HEK293T (cell line): ENCODE results near the gene RAP1GAP.
"Not testable (repeated sequence)": the region's sequence is repeated elsewhere in the genome, so short reads cannot be mapped to it uniquely, and the experiment has no call there.

ENCODE experiments used
- CTCF ChIA-PET: fragments of 350-600 bp; formaldehyde crosslinking; extraction: SDS; loops from one replicate; lab custom pipeline; 2021; ENCODE audit warnings: antibody characterized with exemption, inconsistent platforms; lab: Yijun Ruan, JAX
- POLR2A ChIA-PET: fragments of 350-600 bp; formaldehyde crosslinking; extraction: SDS; loops from one replicate; lab custom pipeline; 2020; ENCODE audit warnings: antibody characterized with exemption, inconsistent platforms; lab: Yijun Ruan, JAX
- DNase-seq: peaks from one replicate; pipeline ENCODE4 v3.0.0; 2012; ENCODE audit warnings: mixed read lengths; ENCODE audit errors: extremely low spot score
- ARNT ChIP-seq: fragments of 450-650 bp; IDR thresholded peaks from 2 replicates; pipeline ENCODE4 v1.6.1; 2017; ENCODE audit warnings: mild to moderate bottlenecking
- BHLHE40 ChIP-seq: fragments of 450-650 bp; IDR thresholded peaks from 2 replicates; pipeline ENCODE4 v1.6.1; 2016; ENCODE audit warnings: mild to moderate bottlenecking, moderate library complexity, borderline replicate concordance
- CTBP1 ChIP-seq: fragments of 450-650 bp; IDR thresholded peaks from 2 replicates; pipeline ENCODE4 v1.6.1; 2016; ENCODE audit warnings: borderline replicate concordance
- ELF4 ChIP-seq: fragments of 450-650 bp; IDR thresholded peaks from 2 replicates; pipeline ENCODE4 v1.6.1; 2017; ENCODE audit warnings: antibody characterized with exemption
- FOXA1 ChIP-seq: fragments of 450-650 bp; IDR thresholded peaks from 2 replicates; pipeline ENCODE4 v1.6.1; 2016; ENCODE audit warnings: mild to moderate bottlenecking
- FOXK2 ChIP-seq: fragments of 450-650 bp; IDR thresholded peaks from 2 replicates; pipeline ENCODE4 v1.6.1; 2016; ENCODE audit warnings: mild to moderate bottlenecking
- FOXM1 ChIP-seq: fragments of 450-650 bp; IDR thresholded peaks from 2 replicates; pipeline ENCODE4 v1.6.1; 2017; ENCODE audit warnings: mild to moderate bottlenecking, borderline replicate concordance
- HDGF ChIP-seq: fragments of 450-650 bp; IDR thresholded peaks from 2 replicates; pipeline ENCODE4 v1.6.1; 2017; ENCODE audit warnings: antibody characterized with exemption, borderline replicate concordance
- L3MBTL2 ChIP-seq: fragments of 450-650 bp; conservative IDR thresholded peaks from 2 replicates; pipeline ENCODE4 v1.6.1; 2016; ENCODE audit warnings: mild to moderate bottlenecking
- LEF1 ChIP-seq: fragments of 450-650 bp; IDR thresholded peaks from 2 replicates; pipeline ENCODE4 v1.6.1; 2017; ENCODE audit warnings: mild to moderate bottlenecking, borderline replicate concordance
- NFRKB ChIP-seq: fragments of 450-650 bp; IDR thresholded peaks from 2 replicates; pipeline ENCODE4 v1.6.1; 2016; ENCODE audit warnings: mild to moderate bottlenecking, moderate library complexity
- SP1 ChIP-seq: fragments of 450-650 bp; IDR thresholded peaks from 2 replicates; pipeline ENCODE4 v1.6.1; 2017
- SUZ12 ChIP-seq: fragments of 450-650 bp; IDR thresholded peaks from 2 replicates; pipeline ENCODE4 v1.6.1; 2016; ENCODE audit warnings: mild to moderate bottlenecking
- TARDBP ChIP-seq: fragments of 450-650 bp; IDR thresholded peaks from 2 replicates; pipeline ENCODE4 v1.6.1; 2016
- ZNF384 ChIP-seq: fragments of 450-650 bp; IDR thresholded peaks from 2 replicates; pipeline ENCODE4 v1.6.1; 2016
- TF ChIP-seq, protein P1 (sequence below): fragments of 450-650 bp; IDR thresholded peaks from 2 replicates; pipeline ENCODE4 v1.6.1; 2016

The RAP1GAP gene

DNA sequence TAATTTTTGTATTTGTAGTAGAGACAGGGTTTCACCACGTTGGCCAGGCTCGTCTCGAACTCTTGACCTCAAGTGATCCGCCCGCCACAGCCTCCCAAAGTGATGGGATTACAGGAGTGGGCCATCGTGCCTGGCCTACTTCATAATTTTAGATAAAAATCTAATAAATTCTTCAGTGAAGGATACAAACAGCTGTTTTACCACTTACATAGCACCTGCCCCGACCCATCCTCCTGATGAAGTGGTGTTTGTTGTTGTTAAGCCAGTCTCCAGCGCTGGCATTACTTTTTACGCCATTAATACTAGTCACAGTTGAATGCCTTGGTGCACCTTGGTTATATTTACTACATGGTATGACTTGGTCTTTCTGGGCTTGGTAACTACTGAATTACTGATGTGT lies 12.3 kb upstream of the RAP1GAP start:
- TF ChIP-seq ARNT (no peak), LEF1 (no peak), CTBP1 (no peak), BHLHE40 (no peak), NFRKB (no peak), TARDBP (no peak), ELF4 (no peak), FOXK2 (no peak), HDGF (no peak), SP1 (no peak), SUZ12 (no peak), FOXA1 (no peak), L3MBTL2 (no peak), FOXM1 (no peak), ZNF384 (no peak)
- TF ChIP-seq, protein P1, sequence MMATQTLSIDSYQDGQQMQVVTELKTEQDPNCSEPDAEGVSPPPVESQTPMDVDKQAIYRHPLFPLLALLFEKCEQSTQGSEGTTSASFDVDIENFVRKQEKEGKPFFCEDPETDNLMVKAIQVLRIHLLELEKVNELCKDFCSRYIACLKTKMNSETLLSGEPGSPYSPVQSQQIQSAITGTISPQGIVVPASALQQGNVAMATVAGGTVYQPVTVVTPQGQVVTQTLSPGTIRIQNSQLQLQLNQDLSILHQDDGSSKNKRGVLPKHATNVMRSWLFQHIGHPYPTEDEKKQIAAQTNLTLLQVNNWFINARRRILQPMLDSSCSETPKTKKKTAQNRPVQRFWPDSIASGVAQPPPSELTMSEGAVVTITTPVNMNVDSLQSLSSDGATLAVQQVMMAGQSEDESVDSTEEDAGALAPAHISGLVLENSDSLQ = no peak
- ChIA-PET CTCF (no interaction called here), POLR2A (no interaction called here)
- no peak for DNase-seq

DNA sequence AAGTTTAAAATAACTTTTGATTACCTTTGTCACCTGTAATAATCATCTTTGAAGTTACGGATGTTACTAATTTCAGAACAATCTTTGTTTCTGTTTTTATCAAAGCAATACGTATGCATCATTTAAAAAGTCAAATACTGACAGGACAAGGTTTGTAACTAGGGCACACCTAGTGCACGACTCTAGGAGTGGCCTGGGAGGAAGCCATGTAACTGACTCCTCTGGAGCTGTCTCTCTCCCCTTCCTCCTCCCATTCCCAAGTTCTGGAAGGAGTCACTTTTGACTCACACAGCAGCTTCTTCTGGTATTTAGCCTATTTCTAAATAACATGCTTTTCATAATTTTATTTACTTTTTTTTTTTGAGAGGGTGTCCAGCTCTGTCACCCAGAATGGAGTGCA lies 11.8 kb upstream of the RAP1GAP start:
- DNase-seq = no peak
- POLR2A ChIA-PET = no interaction called here
- TF ChIP-seq LEF1 (no peak), FOXK2 (no peak), SUZ12 (no peak), NFRKB (no peak), ARNT (no peak), SP1 (no peak), HDGF (no peak), FOXM1 (no peak)
- TF ChIP-seq, protein P1 = no peak
- CTCF ChIA-PET = no interaction called here

DNA sequence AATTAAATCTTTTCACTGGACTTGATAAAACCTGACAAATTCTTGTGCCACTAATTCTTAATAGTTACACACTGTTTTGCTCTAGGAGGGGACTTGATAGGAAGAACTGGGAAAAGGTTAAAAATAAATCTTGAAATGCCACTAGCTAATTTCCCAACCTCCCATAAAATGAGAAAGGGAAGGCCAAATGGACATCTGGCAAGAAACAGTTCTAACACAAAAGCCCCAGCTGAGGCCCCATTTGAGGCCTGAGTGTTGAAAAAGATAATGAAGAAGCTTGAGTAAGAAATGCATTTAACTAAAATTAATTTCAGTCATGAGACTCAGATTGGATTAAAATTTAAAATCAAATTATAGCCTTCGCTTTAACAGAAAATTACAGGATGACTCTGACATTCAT lies 11.2 kb upstream of the RAP1GAP start:
- TF ChIP-seq ARNT = no peak
- TF ChIP-seq CTBP1 = no peak
- no peak for TF ChIP-seq ELF4
- no peak for TF ChIP-seq LEF1
- no peak for TF ChIP-seq ZNF384
- TF ChIP-seq FOXA1 = no peak
- TF ChIP-seq NFRKB = no peak
- TF ChIP-seq FOXK2 = no peak
- TF ChIP-seq L3MBTL2 = no peak
- no peak for TF ChIP-seq HDGF
- TF ChIP-seq, protein P1 = no peak
- POLR2A ChIA-PET = no interaction called here
- DNase-seq = no peak
- CTCF ChIA-PET = no interaction called here

DNA sequence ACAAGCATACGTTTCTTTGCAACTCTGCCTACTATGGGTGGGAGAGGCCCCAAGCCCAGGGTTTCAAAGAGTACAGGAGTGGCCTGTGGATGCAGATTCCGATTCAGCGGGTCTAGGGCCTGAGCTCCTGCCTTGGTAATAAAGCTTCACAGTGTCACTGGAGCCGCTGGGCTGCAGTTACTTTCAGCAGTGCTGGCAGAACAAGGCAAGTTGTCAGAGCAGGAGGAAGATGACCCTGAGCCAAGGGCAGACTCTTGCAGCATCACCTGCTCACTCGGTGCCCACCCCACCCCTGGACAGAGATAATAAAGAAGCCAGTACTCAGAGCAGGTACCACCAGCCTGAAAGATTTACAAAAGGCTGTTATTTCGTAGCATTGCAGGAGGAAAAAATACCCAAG lies 8.0 kb upstream of the RAP1GAP start:
- TF ChIP-seq SP1 (no peak), FOXM1 (no peak), FOXA1 (no peak), ZNF384 (no peak), CTBP1 (no peak), L3MBTL2 (no peak), ARNT (no peak), ELF4 (no peak), TARDBP (no peak)
- TF ChIP-seq, protein P1 = no peak
- DNase-seq = no peak
- CTCF ChIA-PET = interaction anchor here (1.0 kb wide), 1 partner anchor 263 kb away, joined by 3 read pairs; no protein-coding TSS in a partner anchor
- POLR2A ChIA-PET = no interaction called here

DNA sequence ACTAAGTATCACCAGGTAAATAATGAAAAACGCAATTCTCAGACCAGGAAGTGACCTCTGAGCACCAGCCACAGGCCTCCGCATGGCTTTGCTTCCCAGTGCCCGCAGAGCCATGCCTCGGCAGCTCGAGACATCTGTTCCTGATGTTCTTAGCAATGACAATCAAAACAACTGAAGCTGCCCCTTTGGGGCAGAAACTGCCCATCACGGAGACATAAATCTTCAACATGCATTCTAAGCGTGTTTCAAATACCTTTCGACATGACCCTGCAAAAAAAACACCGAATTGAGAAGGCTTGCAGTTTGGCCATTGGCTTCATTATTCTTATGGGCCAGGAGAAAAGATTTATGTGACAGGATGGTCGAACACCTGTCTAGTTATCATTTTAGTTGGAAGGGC lies 5.8 kb upstream of the RAP1GAP start:
- ChIA-PET POLR2A (no interaction called here), CTCF (no interaction called here)
- TF ChIP-seq ARNT (no peak), NFRKB (no peak), BHLHE40 (no peak), ELF4 (no peak), FOXA1 (no peak), L3MBTL2 (no peak), HDGF (no peak), TARDBP (no peak), ZNF384 (no peak), SUZ12 (no peak), CTBP1 (no peak)
- TF ChIP-seq, protein P1 = no peak
- no peak for DNase-seq

DNA sequence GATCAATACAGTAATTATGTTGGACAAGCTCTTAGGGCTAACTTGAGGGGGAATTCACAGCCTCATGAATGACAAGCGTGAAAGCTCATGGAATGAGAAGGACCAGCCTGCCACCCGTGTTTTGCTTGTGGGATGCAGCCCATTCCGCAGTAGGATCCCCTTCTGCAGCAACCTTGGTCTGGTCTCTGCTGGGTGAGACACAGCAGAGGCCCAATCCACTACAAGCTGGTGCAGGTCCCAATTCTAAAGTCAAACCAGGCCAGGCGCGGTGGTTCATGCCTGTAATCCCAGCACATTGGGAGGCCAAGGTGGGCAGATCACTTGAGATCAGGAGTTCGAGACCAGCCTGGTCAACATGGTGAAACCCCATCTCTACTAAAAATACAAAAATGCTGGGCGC lies 4.7 kb upstream of the RAP1GAP start:
- CTCF ChIA-PET = interaction anchor here (0.6 kb wide), 1 partner anchor 31 kb away, joined by 3 read pairs; no protein-coding TSS in a partner anchor
- DNase-seq, POLR2A ChIA-PET: not testable (repeated sequence)
